ENCODE data around the gene CLEC3A.
A peak's percentile ranks its signal among the peaks of the same experiment; 100 is the strongest.

CLEC3A gene

DNA sequence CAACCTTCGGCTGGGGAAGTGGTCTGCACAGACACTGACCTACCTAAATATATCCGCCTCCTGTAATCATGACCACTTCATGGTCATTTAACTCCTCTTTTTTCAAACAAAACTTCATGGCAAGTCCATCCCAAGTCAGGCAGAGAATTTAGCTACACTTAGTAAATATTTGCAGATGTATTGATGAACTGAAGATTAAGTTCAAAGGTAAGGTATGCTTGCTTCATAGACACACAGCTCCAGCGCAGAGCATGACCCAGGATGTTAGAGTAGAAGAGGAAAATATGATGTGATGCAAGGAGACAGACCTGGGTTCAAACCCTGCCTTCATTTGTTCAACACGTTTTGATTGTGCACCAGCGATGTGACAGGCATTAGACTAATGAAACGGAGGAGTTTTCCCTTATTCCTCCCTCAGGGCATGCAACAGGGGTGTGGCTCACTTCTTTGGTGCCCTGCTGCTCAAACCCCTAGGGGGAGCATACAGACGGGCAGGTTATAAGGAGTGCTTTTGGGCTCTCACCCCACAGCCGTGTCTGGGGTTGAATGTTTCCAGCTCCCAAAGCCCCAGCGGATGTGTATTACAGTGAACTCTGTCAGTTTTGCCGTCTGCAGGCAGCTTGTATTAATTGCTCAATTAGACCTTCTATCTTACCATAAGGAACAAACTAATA is 23.9 kb upstream of the CLEC3A start:
- Mint-ChIP-seq H3K27ac (ENCODE audit: low read depth) (no peak overlapping the region), H3K4me3 (no peak overlapping the region), H3K4me1 (peaks cover 4% of the 10 kb centered on the region), H3K9me3 (peaks cover 6% of the 10 kb centered on the region), H3K36me3 (ENCODE audit: insufficient read depth) (peaks cover 2% of the 10 kb centered on the region), H3K27me3 (peaks cover 32% of the 10 kb centered on the region)
- DNase-seq (ENCODE audit: low spot score in 2 of 2) (no peak), ATAC-seq (replicated peaks; ENCODE audit: extremely low read depth, poor library complexity, severe bottlenecking) (no peak)

DNA sequence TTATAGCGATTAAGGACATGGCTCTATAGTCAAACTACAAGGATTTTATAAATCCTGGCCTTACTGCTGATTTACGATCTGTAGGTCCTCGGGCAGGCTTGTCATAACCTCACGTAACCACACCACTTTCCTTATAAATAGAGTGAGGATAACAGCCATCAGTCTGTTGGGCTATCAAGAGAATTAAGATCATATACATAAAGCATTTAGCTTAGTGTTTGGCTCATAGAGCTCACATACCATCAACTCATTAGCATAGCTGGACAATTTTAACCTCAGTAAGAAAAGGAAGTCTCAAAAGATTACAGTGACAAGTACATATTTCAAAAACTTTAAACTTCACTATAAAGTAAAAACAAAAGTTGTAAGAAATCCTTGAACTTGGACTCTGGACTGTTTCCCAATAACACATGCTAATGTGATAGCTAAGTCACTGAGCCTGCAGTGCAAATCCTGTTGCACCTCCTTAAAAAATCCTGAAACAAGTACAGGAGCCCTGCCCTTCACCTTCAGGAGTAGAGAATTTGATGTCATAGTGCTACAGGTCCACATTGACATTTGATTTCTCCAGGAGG is 20.8 kb upstream of the CLEC3A start:
- Mint-ChIP-seq H3K9me3 (no peaks in the 10 kb centered on the region), H3K27ac (ENCODE audit: low read depth) (no peak overlapping the region), H3K36me3 (ENCODE audit: insufficient read depth) (peaks cover 6% of the 10 kb centered on the region), H3K27me3 (peaks cover 38% of the 10 kb centered on the region), H3K4me1 (peaks cover 4% of the 10 kb centered on the region), H3K4me3 (no peak overlapping the region)
- no peak for ATAC-seq (replicated peaks; ENCODE audit: extremely low read depth, poor library complexity, severe bottlenecking)
- DNase-seq (ENCODE audit: low spot score in 2 of 2) = no peak

DNA sequence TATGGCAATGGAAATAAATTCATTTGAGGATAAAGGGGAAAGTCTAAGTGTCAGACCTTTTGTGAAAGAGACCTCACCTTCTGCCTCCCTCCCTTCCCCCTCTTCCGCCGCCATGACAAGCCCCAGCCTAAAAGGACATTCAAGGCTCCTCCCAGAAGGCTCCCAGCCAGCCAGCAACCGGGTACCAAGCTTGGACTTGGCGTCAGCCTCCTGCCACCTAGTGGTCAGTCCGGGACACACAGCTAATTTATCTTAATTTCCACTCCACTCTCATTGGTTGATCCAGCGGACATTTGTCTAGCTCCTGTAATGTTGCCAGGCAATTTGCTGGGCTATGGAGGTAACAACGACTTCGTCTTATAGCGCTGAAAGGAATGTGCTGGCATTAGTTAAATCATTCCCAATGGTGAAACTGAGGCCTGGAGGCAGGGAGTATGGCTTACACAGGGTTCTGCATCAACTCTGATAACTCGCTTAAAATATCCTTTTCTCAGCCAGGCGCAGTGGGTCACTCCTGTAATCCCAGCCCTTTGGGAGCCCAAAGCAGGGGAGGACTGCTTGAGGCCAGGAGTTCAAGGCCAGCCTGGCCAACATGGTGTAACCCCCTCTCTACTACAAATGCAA is 19.3 kb upstream of the CLEC3A start:
- Mint-ChIP-seq H3K36me3 (ENCODE audit: insufficient read depth) (peaks cover 6% of the 10 kb centered on the region), H3K9me3 (no peaks in the 10 kb centered on the region), H3K4me1 (peaks cover 4% of the 10 kb centered on the region), H3K4me3 (no peak overlapping the region), H3K27me3 (peaks cover 37% of the 10 kb centered on the region), H3K27ac (ENCODE audit: low read depth) (peak overlapping the region; percentile 3)
- peak; percentile 78 for ATAC-seq (replicated peaks; ENCODE audit: extremely low read depth, poor library complexity, severe bottlenecking)
- peak; percentile 33 to 35 for DNase-seq (ENCODE audit: low spot score in 2 of 2)

DNA sequence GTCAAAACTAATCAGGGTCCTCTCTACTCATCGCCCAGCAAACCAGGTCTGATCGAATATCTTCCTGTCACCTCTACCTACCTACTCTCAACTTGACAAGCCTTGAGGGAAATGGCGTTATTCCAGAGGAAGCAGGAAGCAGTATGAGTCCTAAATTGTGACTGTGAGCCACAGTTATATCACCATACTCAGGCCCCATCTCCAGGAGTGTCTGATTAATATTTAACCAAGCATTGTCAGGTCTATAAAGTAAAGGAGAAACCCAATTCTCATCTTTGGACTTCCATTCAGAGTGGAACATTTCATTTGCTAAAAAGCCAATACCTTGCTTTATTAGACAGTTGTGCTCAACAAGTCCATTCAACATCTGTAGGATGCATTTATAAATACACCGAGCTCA is 17.8 kb upstream of the CLEC3A start:
- no peak for ATAC-seq (replicated peaks; ENCODE audit: extremely low read depth, poor library complexity, severe bottlenecking)
- Mint-ChIP-seq H3K4me1 (peaks cover 4% of the 10 kb centered on the region), H3K4me3 (no peak overlapping the region), H3K9me3 (no peaks in the 10 kb centered on the region), H3K27ac (ENCODE audit: low read depth) (no peak overlapping the region), H3K36me3 (ENCODE audit: insufficient read depth) (peaks cover 6% of the 10 kb centered on the region), H3K27me3 (peaks cover 22% of the 10 kb centered on the region)
- DNase-seq (ENCODE audit: low spot score in 2 of 2) = no peak

DNA sequence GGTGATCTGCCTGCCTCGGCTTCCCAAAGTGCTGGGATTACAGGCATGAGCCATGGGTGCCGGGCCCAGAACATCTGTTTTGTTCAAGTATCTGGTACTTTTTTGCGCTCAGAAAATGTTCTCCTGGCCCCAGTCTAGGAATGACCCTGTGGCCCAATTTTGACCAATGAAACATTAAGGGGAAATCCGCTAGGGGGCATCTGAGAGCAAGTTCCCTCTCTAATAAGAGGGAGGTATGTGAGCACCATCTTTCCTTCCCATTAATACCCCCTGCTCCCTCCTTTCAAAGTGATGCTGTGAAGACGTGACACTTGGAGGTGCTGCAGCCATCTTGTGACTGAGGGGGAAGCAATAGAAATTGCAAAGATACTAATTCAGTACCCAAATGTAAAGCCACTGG is 16.5 kb upstream of the CLEC3A start:
- Mint-ChIP-seq H3K4me3 (no peak overlapping the region), H3K27me3 (peaks cover 10% of the 10 kb centered on the region), H3K4me1 (peaks cover 4% of the 10 kb centered on the region), H3K36me3 (ENCODE audit: insufficient read depth) (peaks cover 6% of the 10 kb centered on the region), H3K9me3 (no peaks in the 10 kb centered on the region), H3K27ac (ENCODE audit: low read depth) (no peak overlapping the region)
- ATAC-seq (replicated peaks; ENCODE audit: extremely low read depth, poor library complexity, severe bottlenecking) (no peak), DNase-seq (ENCODE audit: low spot score in 2 of 2) (no peak)

DNA sequence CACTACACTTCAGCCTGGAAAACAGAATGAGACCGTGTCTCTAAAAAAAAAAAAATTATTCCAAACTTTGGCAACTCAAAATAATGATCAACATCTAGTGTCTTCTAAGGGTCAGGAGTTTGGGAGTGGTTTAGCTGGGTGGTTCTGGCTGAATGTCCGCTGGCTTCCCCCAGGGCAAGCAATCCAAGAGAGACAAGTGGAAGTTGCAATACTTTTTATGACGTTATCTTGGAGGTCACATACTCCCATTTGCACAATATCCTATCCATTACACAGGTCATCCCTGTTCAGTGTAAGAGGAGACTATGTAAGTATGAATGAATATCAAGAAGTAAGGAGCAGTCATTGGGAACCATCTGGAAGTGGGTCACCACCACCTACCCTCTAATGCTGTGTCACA is 15.2 kb upstream of the CLEC3A start:
- Mint-ChIP-seq H3K36me3 (ENCODE audit: insufficient read depth) (peaks cover 6% of the 10 kb centered on the region), H3K27me3 (peaks cover 10% of the 10 kb centered on the region), H3K4me3 (no peak overlapping the region), H3K27ac (ENCODE audit: low read depth) (no peak overlapping the region), H3K9me3 (no peaks in the 10 kb centered on the region), H3K4me1 (peaks cover 4% of the 10 kb centered on the region)
- DNase-seq (ENCODE audit: low spot score in 2 of 2) (no peak), ATAC-seq (replicated peaks; ENCODE audit: extremely low read depth, poor library complexity, severe bottlenecking) (no peak)

DNA sequence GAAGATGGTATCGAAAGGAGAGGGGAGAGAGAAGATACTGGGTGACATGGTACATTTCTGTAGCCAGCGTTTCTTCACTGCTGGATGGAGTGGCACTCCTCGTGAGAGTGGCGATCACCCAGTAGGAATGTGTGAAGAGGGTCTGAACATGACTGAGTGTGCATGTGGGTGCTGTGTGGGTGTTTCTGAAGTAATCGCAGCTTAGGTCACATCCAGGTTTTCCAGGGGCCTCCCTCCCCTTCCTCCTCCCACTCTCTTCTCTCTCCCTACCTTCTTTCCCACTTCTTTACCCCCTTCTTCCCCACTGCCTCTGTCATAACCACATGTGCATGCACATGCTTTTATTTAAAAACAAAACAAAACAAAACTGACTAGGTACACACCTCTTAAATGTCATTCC is 1.8 kb downstream of the CLEC3A start:
- no peak overlapping the region for H3K27ac Mint-ChIP-seq (ENCODE audit: low read depth)
- peaks cover 40% of the 10 kb centered on the region for H3K27me3 Mint-ChIP-seq
- H3K4me1 Mint-ChIP-seq = no peaks in the 10 kb centered on the region
- DNase-seq (ENCODE audit: low spot score in 2 of 2) (no peak), ATAC-seq (replicated peaks; ENCODE audit: extremely low read depth, poor library complexity, severe bottlenecking) (no peak)
- H3K4me3 Mint-ChIP-seq = no peak overlapping the region
- no peaks in the 10 kb centered on the region for H3K9me3 Mint-ChIP-seq
- H3K36me3 Mint-ChIP-seq (ENCODE audit: insufficient read depth) = no peaks in the 10 kb centered on the region

DNA sequence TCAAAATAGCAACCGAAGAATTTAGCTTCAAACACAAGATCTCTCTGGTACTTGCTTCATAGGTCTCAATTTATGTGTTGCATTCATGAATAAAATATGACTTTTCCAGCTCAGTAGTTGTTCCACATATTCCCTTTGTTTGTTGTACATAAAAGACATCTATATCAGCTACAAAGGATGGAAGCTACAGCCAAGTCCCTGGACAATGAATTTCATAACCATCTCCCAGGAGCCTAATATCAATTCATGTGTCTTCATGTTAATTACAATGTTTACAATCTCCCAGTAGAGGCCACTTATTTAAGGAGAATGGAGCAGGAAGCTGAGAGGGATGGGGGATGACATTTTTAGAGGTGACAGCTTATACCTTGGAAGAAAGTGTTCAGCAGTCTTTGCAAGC is 3.3 kb downstream of the CLEC3A start:
- ATAC-seq (replicated peaks; ENCODE audit: extremely low read depth, poor library complexity, severe bottlenecking) (no peak), DNase-seq (ENCODE audit: low spot score in 2 of 2) (no peak)
- Mint-ChIP-seq H3K4me3 (no peak overlapping the region), H3K27ac (ENCODE audit: low read depth) (no peak overlapping the region), H3K9me3 (no peaks in the 10 kb centered on the region), H3K36me3 (ENCODE audit: insufficient read depth) (no peaks in the 10 kb centered on the region), H3K4me1 (no peaks in the 10 kb centered on the region), H3K27me3 (peaks cover 34% of the 10 kb centered on the region)

DNA sequence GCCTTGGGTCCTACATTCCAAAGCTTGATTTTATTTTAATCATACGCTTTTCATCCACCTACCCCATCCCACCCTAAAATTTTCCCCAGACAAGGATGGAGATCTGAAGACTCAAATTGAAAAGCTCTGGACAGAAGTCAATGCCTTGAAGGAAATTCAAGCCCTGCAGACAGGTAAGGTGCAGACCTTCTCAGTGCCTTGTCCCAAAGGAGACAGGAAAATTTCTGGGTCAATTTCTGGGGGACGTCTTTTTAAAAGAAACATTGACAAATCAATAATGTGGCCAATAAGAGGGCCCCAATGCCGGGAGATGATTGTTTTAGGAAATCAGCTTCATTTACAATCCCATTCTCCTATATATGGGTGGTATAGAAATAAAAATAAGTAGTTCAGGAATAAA is 5.7 kb downstream of the CLEC3A start:
- no peaks in the 10 kb centered on the region for H3K9me3 Mint-ChIP-seq
- peaks cover 3% of the 10 kb centered on the region for H3K36me3 Mint-ChIP-seq (ENCODE audit: insufficient read depth)
- H3K27me3 Mint-ChIP-seq = peaks cover 20% of the 10 kb centered on the region

DNA sequence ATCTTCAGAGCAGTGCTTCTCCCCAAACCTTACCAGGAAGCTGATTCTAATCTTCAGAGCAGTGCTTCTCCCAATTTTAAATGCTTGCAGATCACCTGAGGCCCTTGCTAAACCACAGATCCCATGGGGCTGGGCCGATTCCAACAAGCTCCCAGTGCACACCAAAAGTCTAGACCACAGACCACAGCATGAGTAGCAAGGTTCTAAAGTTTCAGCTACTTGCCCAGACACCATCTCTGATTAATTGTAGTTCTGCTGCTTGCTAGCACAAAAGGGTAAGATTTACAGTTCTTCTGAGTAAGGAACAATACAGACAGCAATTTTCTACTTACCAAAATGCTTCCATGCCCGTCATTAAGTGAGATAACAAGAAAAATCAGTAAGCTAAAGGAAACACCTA is 12.2 kb downstream of the CLEC3A start:
- Mint-ChIP-seq H3K36me3 (ENCODE audit: insufficient read depth) (peaks cover 4% of the 10 kb centered on the region), H3K27ac (ENCODE audit: low read depth) (no peak overlapping the region), H3K4me1 (no peaks in the 10 kb centered on the region), H3K4me3 (no peak overlapping the region), H3K9me3 (no peaks in the 10 kb centered on the region), H3K27me3 (peaks cover 8% of the 10 kb centered on the region)
- no peak for ATAC-seq (replicated peaks; ENCODE audit: extremely low read depth, poor library complexity, severe bottlenecking)
- DNase-seq (ENCODE audit: low spot score in 2 of 2) = no peak

More for the DNA sequence above, 5.7 kb downstream of the CLEC3A start:
- Mint-ChIP-seq H3K27ac (ENCODE audit: low read depth) (no peak overlapping the region), H3K4me3 (no peak overlapping the region), H3K4me1 (no peaks in the 10 kb centered on the region)
- DNase-seq (ENCODE audit: low spot score in 2 of 2) = no peak
- ATAC-seq (replicated peaks; ENCODE audit: extremely low read depth, poor library complexity, severe bottlenecking) = no peak

DNA sequence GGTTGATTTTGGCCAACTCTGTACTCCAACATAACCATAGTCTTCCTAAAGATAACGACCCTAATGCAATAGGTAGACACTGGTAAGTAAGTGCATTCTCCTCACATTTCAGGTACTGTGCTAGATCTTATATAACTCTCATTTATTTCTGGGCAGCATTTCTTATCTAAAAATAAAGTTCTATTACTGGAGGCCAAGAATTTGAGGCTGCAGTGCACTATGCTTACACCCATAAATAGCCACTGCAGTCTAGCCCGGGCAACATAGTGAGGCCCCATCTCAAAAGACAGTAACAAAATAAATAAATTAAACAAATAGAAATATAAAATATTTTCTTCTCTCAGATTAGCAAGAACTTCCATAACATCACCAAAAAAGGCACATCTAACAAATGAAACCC is 12.7 kb downstream of the CLEC3A start:
- no peaks in the 10 kb centered on the region for H3K9me3 Mint-ChIP-seq
- H3K4me1 Mint-ChIP-seq = no peaks in the 10 kb centered on the region
- ATAC-seq (replicated peaks; ENCODE audit: extremely low read depth, poor library complexity, severe bottlenecking) (no peak), DNase-seq (ENCODE audit: low spot score in 2 of 2) (no peak)
- H3K27ac Mint-ChIP-seq (ENCODE audit: low read depth) = no peak overlapping the region
- peaks cover 4% of the 10 kb centered on the region for H3K36me3 Mint-ChIP-seq (ENCODE audit: insufficient read depth)
- no peak overlapping the region for H3K4me3 Mint-ChIP-seq
- H3K27me3 Mint-ChIP-seq = peaks cover 13% of the 10 kb centered on the region

DNA sequence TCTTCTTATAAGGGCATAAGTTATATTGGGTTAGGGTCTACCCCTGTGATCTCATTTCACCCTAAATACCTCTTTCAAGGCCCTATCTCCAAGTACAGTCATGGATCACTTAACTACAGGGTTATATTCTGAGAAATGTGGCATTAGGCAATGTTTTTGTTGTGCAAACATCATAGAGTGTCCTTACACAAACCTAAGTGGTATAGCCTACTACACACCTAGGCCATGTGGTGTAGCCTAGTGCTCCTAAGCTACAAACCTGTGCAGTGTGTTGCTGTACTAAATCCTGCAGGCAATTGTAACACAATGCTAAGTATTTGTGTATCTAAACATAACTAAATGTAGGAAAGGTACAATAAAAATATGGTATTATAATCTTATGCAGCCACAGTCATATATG is 18.0 kb downstream of the CLEC3A start:
- Mint-ChIP-seq H3K27me3 (peaks cover 32% of the 10 kb centered on the region), H3K9me3 (no peaks in the 10 kb centered on the region), H3K36me3 (ENCODE audit: insufficient read depth) (peaks cover 2% of the 10 kb centered on the region), H3K4me1 (no peaks in the 10 kb centered on the region), H3K4me3 (no peak overlapping the region), H3K27ac (ENCODE audit: low read depth) (no peak overlapping the region)
- ATAC-seq (replicated peaks; ENCODE audit: extremely low read depth, poor library complexity, severe bottlenecking) (no peak), DNase-seq (ENCODE audit: low spot score in 2 of 2) (no peak)

DNA sequence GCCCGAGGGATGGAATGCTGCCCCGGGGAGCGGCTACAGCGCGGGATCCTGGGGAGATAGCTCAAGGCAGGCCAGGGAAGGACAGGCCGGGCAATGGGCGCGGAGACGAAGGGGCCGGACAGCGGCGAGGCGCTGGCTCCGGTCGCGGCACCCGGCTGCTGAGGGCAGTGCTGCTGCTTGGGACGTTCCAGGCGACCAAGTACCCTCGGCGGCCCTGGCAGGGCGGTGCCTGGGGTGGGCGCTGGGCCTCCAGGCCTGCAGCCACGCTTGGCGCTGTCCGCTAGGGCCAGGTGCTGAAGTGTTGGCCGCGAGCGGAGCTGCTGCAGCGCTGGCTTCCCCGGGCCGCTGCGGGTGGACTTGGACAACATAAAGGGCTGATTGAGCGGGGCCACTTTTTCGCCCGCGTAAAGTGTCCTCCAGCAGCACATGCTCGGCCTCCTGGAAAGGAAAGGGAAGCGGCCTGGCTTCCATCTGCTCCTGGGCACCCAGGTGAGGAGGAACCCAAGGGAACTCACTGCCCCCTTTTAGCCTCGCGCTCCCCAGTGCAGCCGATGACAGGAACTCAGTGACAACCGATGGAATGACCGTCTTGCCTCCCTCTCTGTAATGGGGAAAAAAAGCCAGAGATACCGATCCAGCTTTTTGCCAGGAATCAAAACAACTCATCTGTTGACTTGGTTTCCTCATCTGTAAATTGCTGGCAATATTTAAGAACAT is 23.7 kb downstream of the CLEC3A start:
- peak in 1 of 2 donors; percentile 14 for DNase-seq (ENCODE audit: low spot score in 2 of 2)
- peaks cover 34% of the 10 kb centered on the region for H3K27me3 Mint-ChIP-seq

More for the DNA sequence above, 23.7 kb downstream of the CLEC3A start:
- Mint-ChIP-seq H3K36me3 (ENCODE audit: insufficient read depth) (no peaks in the 10 kb centered on the region), H3K4me1 (no peaks in the 10 kb centered on the region), H3K9me3 (no peaks in the 10 kb centered on the region), H3K4me3 (no peak overlapping the region), H3K27ac (ENCODE audit: low read depth) (no peak overlapping the region)
- no peak for ATAC-seq (replicated peaks; ENCODE audit: extremely low read depth, poor library complexity, severe bottlenecking)
